OCI-M2 (cell line): ENCODE results near the gene PLEKHG5.

Experiments used
- DNase-seq: peaks from one replicate; lab custom pipeline; 2025; ENCODE audit not compliant: unreplicated experiment; lab: John Stamatoyannopoulos, UW

Gene PLEKHG5

GRCh38 chr1:6509919-6510291 lies 18.4 kb upstream of the PLEKHG5 start:
- DNase-seq: no peak

- DNase-seq: no peak
Observed at GRCh38 chr1:6509220-6509918, 17.9 kb upstream of the PLEKHG5 start.

GRCh38 chr1:6508816-6509189 lies 17.3 kb upstream of the PLEKHG5 start:
- DNase-seq: no peak

DNA sequence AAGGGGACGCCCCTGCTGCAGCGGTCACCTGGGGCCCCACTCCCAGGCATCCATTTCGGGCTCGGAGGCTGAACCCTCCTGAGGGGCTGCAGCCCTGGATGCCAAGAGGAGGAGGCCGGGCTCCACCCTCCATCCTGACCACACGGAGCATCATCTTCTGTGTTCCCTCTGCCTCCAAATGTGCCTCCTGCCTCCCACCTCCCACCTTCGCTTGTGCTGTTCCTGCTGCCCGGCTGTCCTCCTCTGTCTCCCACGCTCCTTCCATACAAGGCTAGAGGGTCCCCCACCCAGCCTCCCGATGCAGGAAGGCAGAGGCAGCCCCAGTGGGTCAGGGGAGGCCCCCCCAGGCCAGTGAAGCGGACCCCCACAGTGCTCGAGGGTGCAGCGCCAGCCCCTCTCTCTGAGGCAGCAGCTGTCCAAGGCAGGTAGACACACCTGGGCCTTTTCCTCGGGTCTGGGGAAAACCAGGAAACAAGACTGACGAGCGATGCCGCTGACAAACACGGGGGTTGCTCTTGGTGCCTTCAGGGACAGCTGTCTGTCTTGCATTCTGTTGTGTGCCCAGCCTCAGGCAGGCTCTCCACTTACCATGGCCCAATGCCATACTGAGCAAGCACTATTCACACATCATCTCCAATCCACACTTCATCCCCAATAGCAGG lies 16.8 kb upstream of the PLEKHG5 start:
- no peak for DNase-seq

DNA sequence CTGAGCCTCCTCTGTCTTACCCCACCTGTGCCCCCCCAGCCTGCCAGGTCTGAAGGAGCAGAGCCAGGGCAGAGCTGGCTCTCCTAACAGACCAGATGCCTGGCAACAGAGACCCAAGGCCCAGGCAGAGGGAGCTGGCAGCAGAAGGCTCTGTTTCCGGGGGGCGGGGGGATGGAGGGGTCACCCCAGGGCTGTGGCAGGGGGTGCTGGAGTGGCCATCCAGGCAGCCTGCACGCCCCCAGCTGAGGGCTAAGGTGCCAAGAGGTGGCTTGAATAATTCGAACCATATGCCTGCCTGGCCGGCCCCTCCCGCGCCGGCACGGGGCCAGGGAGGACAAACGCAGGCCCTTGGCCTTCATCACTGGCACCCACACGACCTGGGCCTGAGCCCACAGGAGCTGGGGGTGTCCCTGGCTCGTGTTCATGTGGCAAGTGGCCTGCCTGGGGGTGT lies 16.0 kb upstream of the PLEKHG5 start:
- DNase-seq: no peak

DNA sequence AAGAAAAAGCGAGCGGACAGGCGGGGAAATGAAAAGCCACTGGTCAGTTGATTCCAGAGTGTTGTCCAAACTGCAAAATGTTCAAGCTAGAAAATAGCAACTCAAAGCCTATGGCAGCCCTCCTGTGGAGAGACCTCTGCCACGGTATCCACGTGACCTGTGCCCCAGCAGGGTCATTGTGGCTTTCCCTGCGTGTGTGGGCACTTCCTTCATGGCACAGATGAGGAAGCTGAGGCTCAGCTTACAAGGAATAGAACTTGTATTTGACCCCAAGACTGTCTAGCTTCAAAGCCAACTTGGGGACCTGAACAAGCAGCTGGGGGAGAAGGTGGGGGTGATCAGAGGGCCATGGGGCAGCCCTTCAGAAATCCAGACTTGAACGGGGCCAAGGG lies 15.6 kb upstream of the PLEKHG5 start:
- DNase-seq: no peak

- no peak for DNase-seq
Observed at GRCh38 chr1:6506210-6507036, 15.0 kb upstream of the PLEKHG5 start.

- no peak for DNase-seq
Observed at GRCh38 chr1:6505367-6506209, 14.1 kb upstream of the PLEKHG5 start.

GRCh38 chr1:6504887-6505286 lies 13.4 kb upstream of the PLEKHG5 start:
- no peak for DNase-seq

GRCh38 chr1:6503884-6504602 lies 12.6 kb upstream of the PLEKHG5 start:
- no peak for DNase-seq

GRCh38 chr1:6502000-6502891 lies 10.8 kb upstream of the PLEKHG5 start:
- DNase-seq: no peak

DNA sequence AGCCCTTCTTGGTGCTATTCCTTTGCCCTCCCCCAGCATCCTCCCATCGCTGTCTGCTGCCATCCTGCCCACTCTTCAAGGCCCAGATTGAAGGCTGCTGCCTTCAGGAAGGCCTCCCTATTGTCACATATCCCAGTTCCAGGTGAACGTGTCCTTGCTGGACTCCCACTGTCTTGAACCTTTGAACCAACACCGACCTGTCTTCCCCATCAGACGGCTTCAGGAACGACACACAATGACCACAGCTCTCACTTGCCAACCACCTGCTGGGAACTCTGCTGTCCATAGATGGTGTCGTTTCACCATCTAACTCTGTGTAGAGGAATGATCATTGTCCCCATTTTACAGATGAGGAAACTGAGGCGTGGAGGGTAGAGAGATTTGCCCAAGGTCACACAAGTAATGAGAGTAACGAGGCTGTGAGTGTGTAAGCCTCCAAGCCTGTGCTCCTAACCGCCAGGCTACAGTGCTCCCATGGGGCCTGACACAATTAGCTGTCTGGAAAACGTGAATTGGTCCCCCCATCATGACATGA lies 9.9 kb upstream of the PLEKHG5 start:
- no peak for DNase-seq

DNA sequence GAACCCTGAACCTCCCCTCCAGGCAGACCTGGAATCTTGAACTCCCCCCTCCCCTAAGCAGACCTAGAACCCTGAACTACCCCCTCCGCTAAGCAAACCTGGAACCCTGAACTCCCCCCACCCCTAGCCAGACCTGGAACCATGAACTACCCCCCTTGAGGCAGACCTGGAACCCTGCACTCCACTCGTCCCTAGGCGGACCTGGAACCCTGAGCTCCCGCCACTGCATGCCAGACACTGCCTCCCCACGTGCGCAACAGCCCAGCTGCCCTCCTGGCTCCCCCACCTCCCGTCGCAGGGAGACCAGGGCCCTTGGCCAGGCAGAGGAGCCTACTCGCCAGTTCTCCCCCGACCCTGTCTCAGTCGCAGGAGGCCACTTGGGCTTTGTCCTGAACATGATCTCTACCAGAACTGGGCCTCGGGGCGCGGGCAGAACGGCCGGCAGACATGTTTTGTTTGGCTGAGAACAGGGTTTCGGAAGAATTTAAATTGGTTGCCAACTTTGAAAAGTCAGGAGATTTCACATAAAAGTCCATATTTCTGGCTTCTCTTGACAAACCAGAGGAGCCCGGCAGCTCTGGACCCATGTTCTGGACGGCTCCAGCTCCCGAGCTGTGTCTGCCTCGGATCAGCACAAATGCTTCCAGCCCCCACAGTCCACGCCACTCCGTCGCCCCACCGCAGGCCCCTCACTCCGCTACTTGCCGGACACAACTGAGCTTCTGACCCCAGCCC lies 9.2 kb upstream of the PLEKHG5 start:
- DNase-seq: no peak

DNA sequence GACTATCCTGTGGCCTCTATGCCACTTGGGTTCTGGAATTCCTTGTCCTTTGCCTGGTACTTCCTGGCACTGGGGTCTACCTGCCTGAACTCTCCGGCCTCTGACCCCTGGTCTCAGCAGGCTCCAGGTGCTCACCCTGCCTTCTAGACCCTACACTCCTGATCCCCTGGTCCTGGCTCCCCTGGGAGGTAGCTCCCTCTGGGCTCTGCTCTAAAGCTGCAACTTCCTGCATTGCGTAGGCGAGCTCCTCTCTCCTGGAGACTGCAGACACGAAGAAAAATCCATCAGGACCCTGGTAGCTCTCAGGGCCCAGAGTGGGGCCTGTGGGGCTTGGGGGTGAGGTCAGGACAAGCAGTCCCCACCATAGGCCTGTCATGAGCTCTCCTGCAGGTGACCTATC lies 7.8 kb upstream of the PLEKHG5 start:
- DNase-seq: no peak

- no peak for DNase-seq
Observed at GRCh38 chr1:6498576-6499111, 7.2 kb upstream of the PLEKHG5 start.

GRCh38 chr1:6497867-6498575 lies 6.6 kb upstream of the PLEKHG5 start:
- DNase-seq: no peak

DNA sequence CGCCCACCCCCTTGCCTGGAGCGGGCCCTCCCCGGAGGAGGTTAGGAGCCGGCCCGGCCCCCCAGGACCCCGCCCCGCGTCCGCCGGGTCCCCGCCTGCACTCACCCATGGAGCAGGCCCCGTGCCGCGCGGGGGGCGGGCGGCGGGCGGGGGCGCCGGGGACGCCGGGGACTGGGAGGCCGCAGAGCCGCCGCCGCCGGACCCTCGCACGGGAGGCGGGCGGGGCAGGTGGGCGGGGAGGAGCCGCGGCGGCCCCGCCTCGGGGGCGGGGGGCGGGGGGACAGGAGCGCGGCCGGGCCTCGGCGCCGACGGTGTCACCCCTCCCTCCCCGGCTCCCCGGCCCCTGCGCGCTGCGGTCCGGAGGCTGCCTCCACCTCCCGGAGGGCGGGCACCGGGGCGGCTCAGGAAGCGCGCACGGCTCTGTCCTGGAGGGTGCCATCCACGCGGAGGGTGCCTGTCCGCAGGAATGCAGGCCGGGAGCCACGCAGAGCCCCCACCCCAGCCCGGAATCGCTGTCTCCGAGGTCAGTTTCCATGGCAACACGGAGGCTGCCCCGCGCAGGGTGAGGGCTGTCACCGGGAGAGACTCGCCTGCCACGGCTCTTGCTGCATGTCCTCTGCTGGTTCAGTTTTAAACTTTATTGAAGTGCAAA lies 5.9 kb upstream of the PLEKHG5 start:
- DNase-seq: no peak
